Fibroblast of skin of left quadriceps (primary cell): Measurements from ENCODE around the gene PKM.
"Not testable (repeated sequence)": the region's sequence is repeated elsewhere in the genome, so short reads cannot be mapped to it uniquely, and the experiment has no call there.

Experiments
- DNase-seq, 2 experiments: peaks; one replicate each; pipeline ENCODE4 v3.0.0-alpha.2; 2013; ENCODE audit warnings: low read depth in 2 of 2

The PKM gene

GRCh38 chr15:72176159-72176558 is 54.8 kb downstream of the PKM start:
- no peak for DNase-seq

- no peak for DNase-seq
These were observed 55.6 kb downstream of the PKM start for GRCh38 chr15:72175186-72176044.

DNA sequence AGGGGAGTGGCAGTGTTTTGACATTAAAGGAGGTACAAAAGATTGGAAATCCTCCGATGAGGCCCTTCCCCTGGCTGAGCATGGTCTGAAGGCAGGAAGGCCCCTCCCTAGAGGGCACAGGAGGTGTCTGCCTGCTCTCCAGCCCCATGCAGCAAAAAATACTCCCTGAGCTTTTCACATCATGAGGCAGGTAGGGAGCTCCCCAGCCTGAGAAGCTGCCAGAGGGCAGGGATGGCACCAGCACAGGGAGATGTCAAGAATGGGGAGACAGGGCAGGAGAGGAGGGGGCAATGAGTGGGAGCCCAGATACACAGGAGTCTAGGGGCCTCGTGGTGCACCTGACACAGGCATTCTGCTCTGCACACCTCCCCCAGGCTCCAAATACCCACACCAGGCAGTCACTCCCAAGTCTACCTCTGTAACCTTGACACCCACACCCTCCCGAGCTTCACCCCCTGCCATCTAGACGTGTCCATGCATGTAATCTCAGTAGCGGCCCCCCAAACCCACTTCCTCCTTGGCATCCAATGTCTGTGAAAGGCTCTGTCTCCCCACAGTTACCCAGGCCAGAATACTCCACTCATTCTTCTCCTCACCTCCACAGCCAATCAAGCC is 56.3 kb downstream of the PKM start:
- DNase-seq, result no peak

DNA sequence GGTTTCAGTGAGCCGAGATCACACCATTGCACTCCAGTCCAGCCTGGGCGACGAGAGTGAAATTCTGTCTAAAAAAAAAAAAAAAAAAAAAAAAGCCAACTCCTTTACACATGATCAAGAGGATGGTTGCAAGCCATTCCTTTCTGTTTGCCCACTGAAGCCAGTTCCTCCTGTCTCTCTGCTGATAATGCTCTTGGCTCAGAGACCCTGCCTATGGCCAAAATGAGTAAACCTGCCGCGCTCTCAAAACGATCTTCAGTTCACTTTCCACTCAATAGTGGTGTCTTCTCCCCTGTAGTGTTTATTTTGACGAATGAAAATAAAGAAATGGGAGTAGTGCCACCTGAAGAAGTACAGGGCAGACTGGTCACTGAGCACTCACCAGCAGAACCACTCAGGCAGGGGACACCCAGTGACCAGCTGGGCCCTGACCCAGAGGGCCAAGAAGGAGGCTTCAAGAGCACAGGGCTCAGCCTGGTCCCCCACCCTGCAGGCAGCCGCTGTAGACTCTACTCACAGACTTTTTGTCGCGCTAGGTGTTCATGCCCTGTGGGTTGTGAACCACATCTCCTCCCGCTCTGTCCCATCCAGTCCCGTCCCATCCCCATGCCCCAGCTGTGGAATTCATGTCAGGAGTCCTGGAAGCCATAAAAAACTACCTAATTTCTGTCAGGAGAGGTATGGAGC is 57.0 kb downstream of the PKM start:
- no peak for DNase-seq

DNA sequence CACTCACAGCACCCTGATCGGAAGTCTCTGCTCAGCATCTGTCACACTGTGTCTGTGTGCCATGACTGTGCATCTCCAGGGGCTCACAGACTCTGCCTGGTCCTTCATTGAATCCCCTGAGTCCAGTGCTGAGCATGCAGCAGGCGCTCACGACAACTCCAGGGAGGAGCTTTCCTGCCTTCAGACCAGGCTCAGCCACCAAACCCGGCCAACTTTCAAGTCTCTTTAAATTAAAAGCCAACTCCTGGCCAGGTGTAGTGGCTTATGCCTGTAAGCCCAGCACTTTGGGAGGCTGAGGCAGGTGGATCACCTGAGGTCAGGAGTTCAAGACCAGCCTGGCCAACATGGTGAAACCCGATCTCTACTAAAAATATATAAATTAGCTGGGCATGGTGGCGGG is 57.6 kb downstream of the PKM start:
- no peak for DNase-seq

GRCh38 chr15:72172796-72173195 is 58.2 kb downstream of the PKM start:
- no peak for DNase-seq

DNA sequence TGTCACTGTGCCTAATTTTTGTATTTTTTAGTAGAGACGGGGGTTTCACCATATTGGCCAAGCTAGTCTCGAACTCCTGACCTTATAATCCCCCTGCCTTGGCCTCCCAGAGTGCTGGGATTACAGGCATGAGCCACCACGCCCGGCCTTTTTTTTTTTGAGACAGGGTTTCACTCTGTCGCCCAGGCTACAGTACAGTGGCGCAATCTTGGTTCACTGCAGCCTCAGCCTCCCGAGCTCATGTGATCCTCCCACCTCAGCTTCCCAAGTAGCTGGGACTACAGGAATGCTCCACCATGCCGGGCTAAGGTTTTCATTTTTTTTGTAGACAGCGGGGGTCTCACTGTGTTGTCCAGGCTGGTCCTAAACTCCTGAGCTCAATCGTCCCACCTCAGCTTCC is 59.0 kb downstream of the PKM start:
- not testable (repeated sequence) for DNase-seq

DNA sequence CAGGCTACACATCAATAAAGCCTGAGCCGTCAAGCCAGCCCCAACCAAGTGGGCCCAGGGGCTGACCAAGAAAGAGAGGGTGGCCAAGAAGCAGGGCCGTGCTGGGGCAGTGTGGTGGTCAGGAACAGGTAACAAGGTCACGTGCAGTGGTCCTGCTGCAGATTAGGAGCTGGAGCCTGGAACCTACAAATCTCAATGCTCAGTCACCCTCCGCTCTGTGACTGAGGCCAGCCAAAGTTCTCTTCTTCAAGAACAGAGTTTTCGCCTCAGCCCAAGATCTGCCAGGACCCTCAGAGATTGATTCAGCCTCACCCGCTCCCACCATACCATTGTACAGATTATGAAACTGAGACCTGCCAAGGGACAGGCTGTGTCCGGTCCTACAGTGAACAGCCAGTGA is 60.3 kb downstream of the PKM start:
- no peak for DNase-seq

DNA sequence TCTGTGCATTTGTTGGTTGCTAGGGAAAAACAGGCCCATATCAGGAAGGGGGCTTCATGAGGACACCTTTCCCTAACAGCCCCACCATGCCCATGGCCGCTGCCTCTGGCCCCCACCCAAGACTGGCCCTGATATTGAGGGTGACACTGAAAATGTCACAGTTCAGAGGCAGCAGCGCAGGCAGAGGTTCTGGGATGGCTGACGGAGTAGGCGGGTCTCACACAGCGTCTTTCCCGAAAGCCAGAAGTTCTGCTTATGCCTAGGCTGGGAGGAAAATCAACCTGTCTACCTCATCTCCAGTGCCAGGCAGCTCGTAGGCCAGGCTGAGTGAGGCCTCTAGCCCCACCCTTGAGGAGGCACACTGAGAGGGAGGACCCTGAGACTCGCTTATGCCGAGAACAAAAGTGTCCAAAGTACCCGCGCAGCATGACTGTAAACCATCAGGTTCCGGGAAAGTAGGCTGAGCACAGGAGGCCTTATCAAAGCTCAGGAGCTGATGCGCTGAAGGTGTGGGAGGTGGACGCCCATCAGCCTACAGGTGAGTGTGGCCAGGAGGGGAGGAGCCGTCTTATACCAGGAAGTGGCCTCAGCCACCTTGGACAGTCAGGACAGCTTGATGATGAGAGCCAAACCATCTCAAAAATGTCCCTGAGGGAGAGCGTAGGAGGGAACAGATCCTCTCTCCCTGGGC is 60.9 kb downstream of the PKM start:
- no peak for DNase-seq

DNA sequence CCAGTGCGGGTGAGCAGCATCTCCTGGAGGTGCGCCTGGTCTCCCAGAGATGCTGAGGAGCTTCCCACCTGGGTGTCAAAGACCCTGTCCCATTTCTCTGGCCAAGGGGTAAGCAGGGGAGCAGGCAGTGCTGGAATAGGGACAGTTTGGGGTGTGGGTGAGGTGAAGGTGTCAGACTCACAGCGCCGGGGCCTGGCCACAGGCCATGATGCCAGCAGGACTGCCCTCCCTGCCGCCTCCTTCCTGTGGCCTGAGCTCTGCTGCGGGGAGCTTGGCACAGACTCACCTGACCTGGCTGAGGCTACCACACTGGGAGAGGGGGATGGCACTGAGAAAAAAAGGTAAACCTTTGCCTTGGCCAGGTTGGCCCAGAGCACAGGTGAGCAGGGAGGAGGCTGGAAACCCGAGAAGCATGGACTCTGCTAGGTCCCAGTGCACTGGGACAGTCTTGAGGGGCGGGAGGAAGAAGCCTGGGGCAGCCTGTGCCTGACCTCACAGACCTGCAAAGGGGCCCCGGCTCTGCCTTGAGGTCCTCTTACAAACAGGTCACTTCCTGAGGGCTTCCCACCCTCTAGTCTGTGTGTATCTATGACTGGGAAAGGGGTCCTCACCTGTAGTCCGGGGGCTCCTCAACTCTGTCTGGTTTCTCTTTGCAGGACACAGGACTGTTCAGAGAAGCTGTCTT is 61.6 kb downstream of the PKM start:
- DNase-seq, result no peak

DNA sequence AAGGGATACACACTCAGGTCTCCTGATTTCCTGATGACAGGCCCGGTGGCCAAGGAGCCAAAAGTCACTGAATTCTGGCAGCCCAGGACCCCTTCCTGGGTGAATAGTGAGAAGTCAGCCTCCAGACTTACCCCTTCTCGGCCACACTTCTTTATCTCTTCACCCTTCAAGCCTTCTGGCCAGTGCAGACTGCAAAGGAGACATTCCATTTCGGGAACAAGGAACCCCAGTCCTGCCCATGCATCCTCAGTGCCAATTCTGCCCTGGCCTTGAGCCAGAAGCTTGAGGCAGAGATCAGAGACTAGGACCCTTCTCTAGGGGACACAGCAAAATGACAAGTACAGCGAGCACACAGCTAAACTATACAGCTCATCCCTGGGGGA is 62.2 kb downstream of the PKM start:
- DNase-seq, result no peak

GRCh38 chr15:72168131-72168807 is 62.7 kb downstream of the PKM start:
- peak in 1 of 2 experiments; percentile 10 for DNase-seq

DNA sequence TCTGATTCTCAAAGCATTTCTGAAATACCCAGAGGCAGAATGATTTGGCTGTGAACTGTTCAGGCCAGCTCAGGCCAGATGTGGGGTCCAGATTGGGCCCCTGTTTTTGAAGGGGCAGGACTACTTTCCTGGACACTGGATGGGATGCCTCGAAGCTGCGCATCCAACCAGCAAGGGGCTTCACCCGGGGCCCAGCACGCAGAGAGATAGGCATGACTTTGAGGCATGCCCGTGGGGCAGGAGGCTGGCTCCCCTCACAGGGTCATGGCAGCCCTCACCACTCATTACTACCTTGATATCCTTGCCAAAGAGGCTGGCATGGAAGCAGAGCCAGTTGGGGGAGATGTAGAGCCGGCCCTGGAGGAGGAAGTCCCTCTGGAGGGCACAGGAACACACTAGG is 63.5 kb downstream of the PKM start:
- no peak for DNase-seq

DNA sequence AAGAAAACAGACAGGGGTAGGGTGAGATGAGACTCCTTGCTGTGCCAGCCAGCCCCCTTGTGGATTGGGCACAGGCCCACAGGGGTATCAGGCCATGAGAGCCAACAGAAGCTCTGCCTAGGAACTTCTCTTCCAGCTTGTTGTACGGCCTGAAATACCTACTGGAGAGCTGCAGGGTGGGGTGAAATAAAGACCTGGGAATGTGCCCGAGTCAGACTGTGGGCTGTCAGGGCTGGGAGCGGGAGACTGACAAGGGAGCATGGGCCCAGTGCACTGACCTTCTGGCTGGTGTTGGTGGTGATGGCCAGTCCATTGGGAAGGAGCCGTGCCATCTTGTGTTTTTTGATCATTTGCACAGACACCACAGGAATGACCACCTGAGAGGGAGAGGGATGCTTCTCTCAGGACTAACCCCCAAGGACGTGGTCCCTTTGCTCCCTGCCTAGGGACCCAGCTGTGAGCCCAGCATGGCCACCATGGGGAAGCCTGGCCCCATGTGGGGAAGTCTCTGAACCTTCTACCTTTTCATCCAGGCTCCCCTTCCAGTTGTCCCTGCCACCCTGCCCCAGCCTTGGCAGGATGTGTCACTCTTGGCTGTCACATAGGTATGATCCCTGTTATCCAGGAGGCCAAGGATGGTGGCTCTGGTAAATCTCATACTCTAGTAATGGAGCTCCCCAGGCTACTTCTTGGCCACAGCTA is 64.1 kb downstream of the PKM start:
- DNase-seq, result no peak

DNA sequence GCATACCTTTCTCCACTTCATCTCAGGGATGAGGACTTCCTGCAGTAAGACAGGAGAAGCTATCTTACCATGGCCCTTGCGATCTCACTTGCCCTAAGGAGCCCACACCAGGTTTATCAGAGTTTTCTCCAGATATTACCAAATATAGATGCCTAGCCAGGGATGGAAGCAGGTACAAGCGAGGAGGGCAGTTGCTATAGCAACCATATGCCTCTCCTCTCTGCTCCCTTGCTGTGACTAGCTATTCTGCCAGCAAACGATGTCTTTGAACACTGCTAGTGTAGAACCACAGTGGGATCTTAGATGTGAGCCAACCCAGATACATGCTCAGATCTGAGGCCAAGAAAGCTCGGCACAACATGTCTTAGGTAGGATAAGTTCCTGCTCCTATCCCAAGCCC is 67.3 kb downstream of the PKM start:
- DNase-seq, result no peak

DNA sequence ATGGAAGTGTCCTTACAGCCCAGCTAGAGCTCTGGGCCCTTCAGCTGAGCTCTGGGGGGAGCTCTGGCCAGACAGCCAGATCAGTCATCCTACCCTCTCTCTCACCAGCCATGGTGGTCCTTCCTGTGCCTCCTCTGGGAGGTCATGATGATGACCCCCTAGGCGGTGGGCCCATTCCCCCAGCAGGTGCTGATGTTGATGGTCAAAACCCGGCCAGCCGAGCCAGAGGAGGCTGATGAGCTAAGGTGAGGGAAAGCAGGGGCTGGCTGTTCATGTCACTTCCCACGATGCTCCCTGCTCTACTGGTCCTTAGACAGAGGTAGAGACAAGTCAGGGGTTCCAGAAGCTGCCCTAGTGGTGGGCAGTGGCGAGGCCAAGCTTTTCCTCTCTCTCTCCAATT is 68.4 kb downstream of the PKM start:
- no peak for DNase-seq

DNA sequence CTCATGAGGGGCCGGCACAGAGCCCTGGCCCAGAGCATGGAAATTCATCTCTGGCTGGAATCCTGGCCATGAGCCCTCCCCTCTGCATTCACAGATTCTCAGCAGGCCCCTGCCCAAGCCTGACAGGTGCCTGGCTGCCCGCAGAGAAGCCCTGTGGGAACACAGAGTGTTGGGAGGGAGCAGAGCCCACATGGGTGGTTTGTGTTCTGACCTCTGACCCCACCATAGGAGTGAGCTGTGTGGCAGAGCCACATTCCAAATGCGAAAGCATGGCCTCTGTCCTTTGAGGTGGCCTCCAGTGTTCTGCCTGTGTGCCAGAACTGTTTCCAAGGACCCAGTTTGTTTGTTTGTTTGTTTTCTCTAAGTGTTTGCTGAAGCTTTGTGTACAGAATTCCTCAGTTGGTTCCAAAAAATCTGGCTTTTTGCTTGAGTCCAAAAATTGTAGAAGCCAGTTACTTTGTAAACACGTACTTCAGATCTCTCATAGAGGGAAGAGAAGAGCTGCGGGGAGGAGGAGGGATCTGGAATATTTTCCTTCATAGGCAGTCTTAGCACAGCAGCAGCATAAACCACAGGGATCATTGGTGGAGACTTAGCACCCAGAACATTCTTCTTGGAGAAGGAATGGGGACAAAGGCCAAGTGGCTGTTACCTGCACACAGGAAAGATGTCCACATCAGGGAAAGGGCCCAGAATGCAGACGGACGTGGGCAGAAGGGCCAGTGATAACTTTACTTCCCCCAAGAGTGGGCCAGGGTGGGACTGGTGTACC is 69.4 kb downstream of the PKM start:
- DNase-seq, result no peak

GRCh38 chr15:72160696-72161245 is 70.2 kb downstream of the PKM start:
- DNase-seq, result no peak

DNA sequence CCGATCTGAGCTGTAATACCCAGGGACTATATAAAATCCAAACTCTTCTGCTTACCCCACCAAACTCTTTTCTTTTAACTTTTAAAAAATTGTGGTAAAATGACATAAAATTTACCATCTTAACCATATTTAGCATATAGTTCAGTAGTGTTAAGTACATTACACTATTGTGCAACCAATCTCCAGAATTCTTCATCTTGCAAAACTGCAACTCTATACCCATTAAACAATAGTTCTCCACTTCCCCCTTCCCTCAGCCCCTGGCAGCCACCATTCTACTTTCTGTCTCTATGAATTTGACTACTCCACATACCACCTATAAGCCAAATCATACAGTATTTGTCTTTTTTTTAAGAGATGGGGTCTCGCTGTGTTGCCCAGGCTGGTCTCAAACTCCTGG is 74.1 kb downstream of the PKM start:
- no peak for DNase-seq
